Measurements from ENCODE around the gene PDLIM5. TPM values are rescaled to one million over a fixed set of nuclear protein-coding genes. Genes with fewer than 3 reads are reported as not detected.
"Not testable (repeated sequence)": the region's sequence is repeated elsewhere in the genome, so short reads cannot be mapped to it uniquely, and the experiment has no call there.

The PDLIM5 gene
- total RNA-seq, 1 donor from 2014 or later, result 83.5 TPM

- peaks cover 15% of the 10 kb centered on the region for H3K36me3 Mint-ChIP-seq (ENCODE audit: low read depth, unreplicated experiment)
- H3K4me1 Mint-ChIP-seq (ENCODE audit: unreplicated experiment), result peaks cover 3% of the 10 kb centered on the region
- TF ChIP-seq, protein P1, sequence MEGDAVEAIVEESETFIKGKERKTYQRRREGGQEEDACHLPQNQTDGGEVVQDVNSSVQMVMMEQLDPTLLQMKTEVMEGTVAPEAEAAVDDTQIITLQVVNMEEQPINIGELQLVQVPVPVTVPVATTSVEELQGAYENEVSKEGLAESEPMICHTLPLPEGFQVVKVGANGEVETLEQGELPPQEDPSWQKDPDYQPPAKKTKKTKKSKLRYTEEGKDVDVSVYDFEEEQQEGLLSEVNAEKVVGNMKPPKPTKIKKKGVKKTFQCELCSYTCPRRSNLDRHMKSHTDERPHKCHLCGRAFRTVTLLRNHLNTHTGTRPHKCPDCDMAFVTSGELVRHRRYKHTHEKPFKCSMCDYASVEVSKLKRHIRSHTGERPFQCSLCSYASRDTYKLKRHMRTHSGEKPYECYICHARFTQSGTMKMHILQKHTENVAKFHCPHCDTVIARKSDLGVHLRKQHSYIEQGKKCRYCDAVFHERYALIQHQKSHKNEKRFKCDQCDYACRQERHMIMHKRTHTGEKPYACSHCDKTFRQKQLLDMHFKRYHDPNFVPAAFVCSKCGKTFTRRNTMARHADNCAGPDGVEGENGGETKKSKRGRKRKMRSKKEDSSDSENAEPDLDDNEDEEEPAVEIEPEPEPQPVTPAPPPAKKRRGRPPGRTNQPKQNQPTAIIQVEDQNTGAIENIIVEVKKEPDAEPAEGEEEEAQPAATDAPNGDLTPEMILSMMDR (IDR thresholded peaks at IDR 0.05; ENCODE audit: unreplicated experiment), result no peak
- H3K4me3 Mint-ChIP-seq (ENCODE audit: unreplicated experiment), result no peak overlapping the region
- no peak for DNase-seq (ENCODE audit: low spot score)
- no peaks in the 10 kb centered on the region for H3K9me3 Mint-ChIP-seq (ENCODE audit: unreplicated experiment)
- no peak overlapping the region for H3K27ac Mint-ChIP-seq (ENCODE audit: unreplicated experiment)
- H3K27me3 Mint-ChIP-seq (ENCODE audit: unreplicated experiment), result no peaks in the 10 kb centered on the region
These were observed 20.5 kb downstream of the PDLIM5 start for GRCh38 chr4:94472056-94472826.

- no peaks in the 10 kb centered on the region for H3K27me3 Mint-ChIP-seq (ENCODE audit: unreplicated experiment)
- no peak overlapping the region for H3K4me3 Mint-ChIP-seq (ENCODE audit: unreplicated experiment)
- DNase-seq (ENCODE audit: low spot score), result no peak
- no peaks in the 10 kb centered on the region for H3K9me3 Mint-ChIP-seq (ENCODE audit: unreplicated experiment)
- TF ChIP-seq, protein P1 (IDR thresholded peaks at IDR 0.05; ENCODE audit: unreplicated experiment), result no peak
- H3K4me1 Mint-ChIP-seq (ENCODE audit: unreplicated experiment), result peaks cover 6% of the 10 kb centered on the region
- H3K36me3 Mint-ChIP-seq (ENCODE audit: low read depth, unreplicated experiment), result peaks cover 9% of the 10 kb centered on the region
- H3K27ac Mint-ChIP-seq (ENCODE audit: unreplicated experiment), result no peak overlapping the region
These were observed 23.3 kb downstream of the PDLIM5 start for GRCh38 chr4:94475050-94475449.

DNA sequence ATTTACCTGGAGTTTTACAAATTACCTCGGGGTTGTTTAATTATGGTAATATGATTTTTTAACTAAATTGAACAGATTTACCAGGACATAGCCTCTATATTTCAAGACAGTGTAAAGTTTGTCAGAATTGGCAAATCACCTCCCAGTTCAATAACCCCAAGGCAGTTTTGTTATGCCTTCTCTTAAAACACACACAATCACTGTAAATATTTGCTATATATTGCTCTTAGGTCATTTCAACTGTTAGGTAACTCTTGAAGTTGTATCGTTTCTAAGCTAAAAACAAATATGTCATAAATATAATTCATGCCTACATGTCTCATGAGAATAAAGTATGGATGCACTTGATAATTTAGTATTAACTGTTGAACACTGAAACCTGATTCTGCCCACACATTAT, 24.1 kb downstream of the PDLIM5 start:
- no peak for DNase-seq (ENCODE audit: low spot score)
- no peak overlapping the region for H3K4me3 Mint-ChIP-seq (ENCODE audit: unreplicated experiment)
- TF ChIP-seq, protein P1 (IDR thresholded peaks at IDR 0.05; ENCODE audit: unreplicated experiment), result no peak
- no peak overlapping the region for H3K27ac Mint-ChIP-seq (ENCODE audit: unreplicated experiment)
- peaks cover 1% of the 10 kb centered on the region for H3K36me3 Mint-ChIP-seq (ENCODE audit: low read depth, unreplicated experiment)
- H3K9me3 Mint-ChIP-seq (ENCODE audit: unreplicated experiment), result no peaks in the 10 kb centered on the region
- peaks cover 9% of the 10 kb centered on the region for H3K4me1 Mint-ChIP-seq (ENCODE audit: unreplicated experiment)
- no peaks in the 10 kb centered on the region for H3K27me3 Mint-ChIP-seq (ENCODE audit: unreplicated experiment)

DNA sequence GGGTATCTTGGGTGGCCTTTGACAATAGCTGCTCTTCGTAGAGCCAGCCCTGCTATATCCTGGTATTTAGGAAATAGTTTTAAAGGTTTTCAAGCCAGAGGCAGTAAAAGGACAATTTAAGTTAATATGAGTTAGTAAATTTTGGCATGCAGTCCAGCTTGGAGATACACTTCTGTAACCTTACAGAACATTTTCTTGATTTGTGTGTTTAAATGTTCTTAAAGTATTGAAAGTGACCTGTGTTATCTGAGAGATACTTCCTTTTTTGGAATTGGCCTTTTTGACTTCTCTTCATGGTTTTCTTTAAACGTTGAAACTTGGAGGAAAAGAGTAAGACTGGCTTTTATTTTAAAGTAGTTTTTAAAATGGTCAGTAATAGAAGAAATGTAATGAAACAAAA, 25.5 kb downstream of the PDLIM5 start:
- H3K4me3 Mint-ChIP-seq (ENCODE audit: unreplicated experiment), result no peak overlapping the region
- TF ChIP-seq, protein P1 (IDR thresholded peaks at IDR 0.05; ENCODE audit: unreplicated experiment), result no peak
- peaks cover 9% of the 10 kb centered on the region for H3K4me1 Mint-ChIP-seq (ENCODE audit: unreplicated experiment)
- no peak overlapping the region for H3K27ac Mint-ChIP-seq (ENCODE audit: unreplicated experiment)
- no peaks in the 10 kb centered on the region for H3K9me3 Mint-ChIP-seq (ENCODE audit: unreplicated experiment)
- DNase-seq (ENCODE audit: low spot score), result no peak
- H3K36me3 Mint-ChIP-seq (ENCODE audit: low read depth, unreplicated experiment), result no peaks in the 10 kb centered on the region
- H3K27me3 Mint-ChIP-seq (ENCODE audit: unreplicated experiment), result no peaks in the 10 kb centered on the region

GRCh38 chr4:94478805-94479204, 27.1 kb downstream of the PDLIM5 start:
- not testable (repeated sequence) for H3K4me3 Mint-ChIP-seq (ENCODE audit: unreplicated experiment); H3K27ac Mint-ChIP-seq (ENCODE audit: unreplicated experiment); H3K4me1 Mint-ChIP-seq (ENCODE audit: unreplicated experiment); DNase-seq (ENCODE audit: low spot score); H3K9me3 Mint-ChIP-seq (ENCODE audit: unreplicated experiment); H3K36me3 Mint-ChIP-seq (ENCODE audit: low read depth, unreplicated experiment); H3K27me3 Mint-ChIP-seq (ENCODE audit: unreplicated experiment)
